Ovary (tissue), 3 donors: ENCODE results near the gene CTSH.

Experiments
- EP300 ChIP-seq: sonication (generic); formaldehyde crosslinking; IDR thresholded peaks from one replicate; pipeline ENCODE4 v1.6.1; 2017; ENCODE audit warnings: antibody characterized with exemption
- POLR2A ChIP-seq: fragments of 450-650 bp; IDR thresholded peaks from one replicate; pipeline ENCODE4 v1.6.1; 2017; ENCODE audit warnings: antibody characterized with exemption, mild to moderate bottlenecking, moderate library complexity
- TF ChIP-seq, protein P1 (sequence below), 3 donors: fragments of 450-650 bp in 2 of 3; fragments of 200-600 bp in 1 of 3; IDR thresholded peaks; one replicate each; pipeline versions ENCODE4 v1.5.1 to v1.8.0; 2016 to 2022; ENCODE audit warnings: antibody characterized with exemption in 3 of 3, mild to moderate bottlenecking in 1 of 3
- donor health status: DM: no; HTN: no; CAD: no.

GRCh38 chr15:78950902-78951840, 6.3 kb upstream of the CTSH start:
- TF ChIP-seq, protein P1, sequence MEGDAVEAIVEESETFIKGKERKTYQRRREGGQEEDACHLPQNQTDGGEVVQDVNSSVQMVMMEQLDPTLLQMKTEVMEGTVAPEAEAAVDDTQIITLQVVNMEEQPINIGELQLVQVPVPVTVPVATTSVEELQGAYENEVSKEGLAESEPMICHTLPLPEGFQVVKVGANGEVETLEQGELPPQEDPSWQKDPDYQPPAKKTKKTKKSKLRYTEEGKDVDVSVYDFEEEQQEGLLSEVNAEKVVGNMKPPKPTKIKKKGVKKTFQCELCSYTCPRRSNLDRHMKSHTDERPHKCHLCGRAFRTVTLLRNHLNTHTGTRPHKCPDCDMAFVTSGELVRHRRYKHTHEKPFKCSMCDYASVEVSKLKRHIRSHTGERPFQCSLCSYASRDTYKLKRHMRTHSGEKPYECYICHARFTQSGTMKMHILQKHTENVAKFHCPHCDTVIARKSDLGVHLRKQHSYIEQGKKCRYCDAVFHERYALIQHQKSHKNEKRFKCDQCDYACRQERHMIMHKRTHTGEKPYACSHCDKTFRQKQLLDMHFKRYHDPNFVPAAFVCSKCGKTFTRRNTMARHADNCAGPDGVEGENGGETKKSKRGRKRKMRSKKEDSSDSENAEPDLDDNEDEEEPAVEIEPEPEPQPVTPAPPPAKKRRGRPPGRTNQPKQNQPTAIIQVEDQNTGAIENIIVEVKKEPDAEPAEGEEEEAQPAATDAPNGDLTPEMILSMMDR (IDR thresholded peaks at IDR 0.05): no peak
- TF ChIP-seq POLR2A (no peak), EP300 (no peak)
